ENCODE results near the gene IL5. TPM values are rescaled to one million over a fixed set of nuclear protein-coding genes. Genes with fewer than 3 reads are reported as not detected.
"Not testable (repeated sequence)": the region's sequence is repeated elsewhere in the genome, so short reads cannot be mapped to it uniquely, and the experiment has no call there.

IL5 gene
- total and polyA plus RNA-seq, 4 donors, result not detected

DNA sequence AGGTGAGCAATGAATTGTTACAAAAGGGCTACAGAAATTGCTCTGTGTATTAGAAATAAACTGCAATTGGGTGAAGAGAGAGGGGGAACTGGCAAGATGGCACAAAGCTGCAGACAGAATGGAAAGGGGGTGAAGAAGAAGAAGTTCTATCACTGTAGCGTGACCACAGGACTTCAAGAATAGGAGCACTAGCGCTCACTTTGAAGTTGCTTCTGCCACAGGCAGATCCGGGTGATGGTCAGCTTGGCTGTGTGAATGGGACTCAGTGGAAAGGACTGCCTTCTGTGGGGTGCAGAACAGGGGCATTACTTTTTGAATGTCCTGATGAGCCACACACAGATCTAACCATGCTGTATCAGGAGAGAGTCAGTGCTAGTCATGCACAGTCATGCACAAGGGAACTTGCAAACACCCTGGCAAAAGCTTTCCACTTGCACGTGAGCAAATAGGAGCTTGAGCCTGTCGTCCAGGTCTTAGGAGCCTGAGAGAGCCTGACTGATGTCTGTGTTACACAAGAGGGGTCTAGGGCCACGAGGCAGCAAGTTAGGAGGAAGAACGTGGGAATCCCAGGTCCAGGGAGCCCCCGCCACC lies 16.3 kb downstream of the IL5 start:
- DNase-seq (ENCODE audit: low spot score), result no peak
- Histone ChIP-seq H3K9me3 (ENCODE audit: control insufficient read depth in 4 of 4, low read length in 3 of 4) (no peaks in the 10 kb centered on the region), H3K9ac (ENCODE audit: low read depth in 1 of 2, low read length in 2 of 2) (no peak overlapping the region), H3K36me3 (ENCODE audit: control insufficient read depth in 4 of 4, insufficient read depth in 3 of 4, low read depth in 1 of 4, low read length in 3 of 4) (no peaks in the 10 kb centered on the region), H3K4me3 (ENCODE audit: low read depth in 1 of 3, low read length in 3 of 3) (no peak overlapping the region), H3K4me1 (ENCODE audit: control insufficient read depth in 4 of 4, insufficient read depth in 4 of 4, low read length in 3 of 4) (peaks cover 0 to 7% (median 0%) of the 10 kb centered on the region in 4 donors), H3K27me3 (ENCODE audit: control insufficient read depth in 4 of 4, insufficient read depth in 4 of 4, low read length in 3 of 4) (no peaks in the 10 kb centered on the region), H3K27ac (ENCODE audit: low read depth in 1 of 2, low read length in 2 of 2) (no peak overlapping the region)
- WGBS, result 68% methylated on average over 8 of the region's 8 CpGs
- TF ChIP-seq EGR1 (IDR thresholded peaks at IDR 0.05; ENCODE audit: low read depth in 2 of 2) (no peak), FOXA1 (IDR thresholded peaks at IDR 0.05) (no peak), TAF1 (conservative IDR thresholded peaks at IDR 0.05) (no peak)

DNA sequence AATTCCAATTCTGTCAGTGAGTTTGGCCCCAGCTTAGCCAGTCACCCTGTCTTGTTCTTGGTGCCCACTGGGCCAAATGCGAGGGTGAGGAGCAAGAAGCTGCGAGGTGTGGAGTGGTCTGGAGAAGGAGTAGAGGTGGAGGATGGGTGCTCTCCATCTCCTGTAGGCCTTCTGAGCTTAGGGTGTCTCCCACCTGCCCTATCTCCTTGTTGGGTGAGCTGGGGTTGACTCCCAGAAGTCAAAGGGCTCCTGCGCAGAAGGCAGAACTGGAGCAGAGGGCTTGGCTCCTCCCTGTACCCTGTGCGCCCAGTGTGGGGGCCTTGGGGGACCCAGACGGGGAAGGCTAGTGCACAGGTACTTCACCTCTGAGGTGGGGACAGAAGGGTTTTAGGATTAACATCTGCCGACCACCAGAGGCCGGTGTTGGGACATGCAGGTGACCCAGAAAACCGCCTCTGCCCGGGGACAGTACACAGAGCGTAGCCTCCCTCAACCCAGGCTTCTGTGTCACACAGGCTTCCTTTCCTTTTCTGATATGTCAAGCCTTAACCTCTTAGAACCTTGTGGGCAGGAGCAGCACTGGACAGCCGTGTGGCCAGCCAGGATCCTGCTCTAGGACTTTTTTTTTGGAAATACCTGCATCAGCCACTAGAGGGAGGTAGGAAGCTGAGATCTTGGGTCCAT lies 16.9 kb downstream of the IL5 start:
- peaks cover 0 to 7% (median 0%) of the 10 kb centered on the region in 4 donors for H3K4me1 ChIP-seq (ENCODE audit: control insufficient read depth in 4 of 4, insufficient read depth in 4 of 4, low read length in 3 of 4)
- no peak overlapping the region for H3K27ac ChIP-seq (ENCODE audit: low read depth in 1 of 2, low read length in 2 of 2)
- TF ChIP-seq HNF4A (conservative IDR thresholded peaks at IDR 0.05) (peak; percentile 20 to 55), NR2F2 (IDR thresholded peaks at IDR 0.05) (no peak), RXRA (IDR thresholded peaks at IDR 0.05) (no peak), RAD21 (IDR thresholded peaks at IDR 0.05) (peak; percentile 88 to 89)
- TF ChIP-seq, protein P1, sequence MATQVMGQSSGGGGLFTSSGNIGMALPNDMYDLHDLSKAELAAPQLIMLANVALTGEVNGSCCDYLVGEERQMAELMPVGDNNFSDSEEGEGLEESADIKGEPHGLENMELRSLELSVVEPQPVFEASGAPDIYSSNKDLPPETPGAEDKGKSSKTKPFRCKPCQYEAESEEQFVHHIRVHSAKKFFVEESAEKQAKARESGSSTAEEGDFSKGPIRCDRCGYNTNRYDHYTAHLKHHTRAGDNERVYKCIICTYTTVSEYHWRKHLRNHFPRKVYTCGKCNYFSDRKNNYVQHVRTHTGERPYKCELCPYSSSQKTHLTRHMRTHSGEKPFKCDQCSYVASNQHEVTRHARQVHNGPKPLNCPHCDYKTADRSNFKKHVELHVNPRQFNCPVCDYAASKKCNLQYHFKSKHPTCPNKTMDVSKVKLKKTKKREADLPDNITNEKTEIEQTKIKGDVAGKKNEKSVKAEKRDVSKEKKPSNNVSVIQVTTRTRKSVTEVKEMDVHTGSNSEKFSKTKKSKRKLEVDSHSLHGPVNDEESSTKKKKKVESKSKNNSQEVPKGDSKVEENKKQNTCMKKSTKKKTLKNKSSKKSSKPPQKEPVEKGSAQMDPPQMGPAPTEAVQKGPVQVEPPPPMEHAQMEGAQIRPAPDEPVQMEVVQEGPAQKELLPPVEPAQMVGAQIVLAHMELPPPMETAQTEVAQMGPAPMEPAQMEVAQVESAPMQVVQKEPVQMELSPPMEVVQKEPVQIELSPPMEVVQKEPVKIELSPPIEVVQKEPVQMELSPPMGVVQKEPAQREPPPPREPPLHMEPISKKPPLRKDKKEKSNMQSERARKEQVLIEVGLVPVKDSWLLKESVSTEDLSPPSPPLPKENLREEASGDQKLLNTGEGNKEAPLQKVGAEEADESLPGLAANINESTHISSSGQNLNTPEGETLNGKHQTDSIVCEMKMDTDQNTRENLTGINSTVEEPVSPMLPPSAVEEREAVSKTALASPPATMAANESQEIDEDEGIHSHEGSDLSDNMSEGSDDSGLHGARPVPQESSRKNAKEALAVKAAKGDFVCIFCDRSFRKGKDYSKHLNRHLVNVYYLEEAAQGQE (IDR thresholded peaks at IDR 0.05), result peak; percentile 87
- TF ChIP-seq, protein P2, sequence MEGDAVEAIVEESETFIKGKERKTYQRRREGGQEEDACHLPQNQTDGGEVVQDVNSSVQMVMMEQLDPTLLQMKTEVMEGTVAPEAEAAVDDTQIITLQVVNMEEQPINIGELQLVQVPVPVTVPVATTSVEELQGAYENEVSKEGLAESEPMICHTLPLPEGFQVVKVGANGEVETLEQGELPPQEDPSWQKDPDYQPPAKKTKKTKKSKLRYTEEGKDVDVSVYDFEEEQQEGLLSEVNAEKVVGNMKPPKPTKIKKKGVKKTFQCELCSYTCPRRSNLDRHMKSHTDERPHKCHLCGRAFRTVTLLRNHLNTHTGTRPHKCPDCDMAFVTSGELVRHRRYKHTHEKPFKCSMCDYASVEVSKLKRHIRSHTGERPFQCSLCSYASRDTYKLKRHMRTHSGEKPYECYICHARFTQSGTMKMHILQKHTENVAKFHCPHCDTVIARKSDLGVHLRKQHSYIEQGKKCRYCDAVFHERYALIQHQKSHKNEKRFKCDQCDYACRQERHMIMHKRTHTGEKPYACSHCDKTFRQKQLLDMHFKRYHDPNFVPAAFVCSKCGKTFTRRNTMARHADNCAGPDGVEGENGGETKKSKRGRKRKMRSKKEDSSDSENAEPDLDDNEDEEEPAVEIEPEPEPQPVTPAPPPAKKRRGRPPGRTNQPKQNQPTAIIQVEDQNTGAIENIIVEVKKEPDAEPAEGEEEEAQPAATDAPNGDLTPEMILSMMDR (IDR thresholded peaks at IDR 0.05; ENCODE audit: low read depth, low read length, missing input control), result peak; percentile 85
- H3K4me3 ChIP-seq (ENCODE audit: low read depth in 1 of 3, low read length in 3 of 3), result no peak overlapping the region
- peak; percentile 53 for DNase-seq (ENCODE audit: low spot score)
- no peaks in the 10 kb centered on the region for H3K9me3 ChIP-seq (ENCODE audit: control insufficient read depth in 4 of 4, low read length in 3 of 4)
- H3K9ac ChIP-seq (ENCODE audit: low read depth in 1 of 2, low read length in 2 of 2), result no peak overlapping the region
- 43% methylated on average over 11 of the region's 11 CpGs for WGBS
- H3K36me3 ChIP-seq (ENCODE audit: control insufficient read depth in 4 of 4, insufficient read depth in 3 of 4, low read depth in 1 of 4, low read length in 3 of 4), result no peaks in the 10 kb centered on the region
- no peaks in the 10 kb centered on the region for H3K27me3 ChIP-seq (ENCODE audit: control insufficient read depth in 4 of 4, insufficient read depth in 4 of 4, low read length in 3 of 4)

DNA sequence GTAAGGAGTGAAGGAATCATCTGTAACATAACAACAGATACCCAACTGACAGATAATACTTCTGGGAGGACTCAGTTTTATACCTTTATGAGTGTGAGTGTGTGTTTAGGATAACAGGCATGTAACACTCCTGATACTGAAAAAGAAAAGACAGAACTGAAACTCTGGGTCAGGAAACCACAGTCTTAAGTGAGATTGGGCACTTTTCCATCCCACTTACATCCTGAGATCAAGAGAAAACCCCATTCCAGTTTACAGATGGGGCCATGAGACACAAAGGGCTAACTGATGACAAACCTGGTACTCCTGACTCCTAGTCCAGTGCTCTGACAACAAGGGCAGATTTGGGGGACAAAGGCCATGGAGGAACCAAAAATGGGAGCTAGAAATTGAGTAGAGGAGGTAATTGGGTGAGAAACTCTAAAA lies 18.0 kb downstream of the IL5 start:
- H3K9me3 ChIP-seq (ENCODE audit: control insufficient read depth in 4 of 4, low read length in 3 of 4), result no peaks in the 10 kb centered on the region
- H3K36me3 ChIP-seq (ENCODE audit: control insufficient read depth in 4 of 4, insufficient read depth in 3 of 4, low read depth in 1 of 4, low read length in 3 of 4), result no peaks in the 10 kb centered on the region
- H3K27me3 ChIP-seq (ENCODE audit: control insufficient read depth in 4 of 4, insufficient read depth in 4 of 4, low read length in 3 of 4), result no peaks in the 10 kb centered on the region
- H3K4me3 ChIP-seq (ENCODE audit: low read depth in 1 of 3, low read length in 3 of 3), result no peak overlapping the region
- H3K4me1 ChIP-seq (ENCODE audit: control insufficient read depth in 4 of 4, insufficient read depth in 4 of 4, low read length in 3 of 4), result peaks cover 0 to 7% (median 0%) of the 10 kb centered on the region in 4 donors
- no peak for TF ChIP-seq YY1 (IDR thresholded peaks at IDR 0.05)
- no peak for TF ChIP-seq EGR1 (IDR thresholded peaks at IDR 0.05; ENCODE audit: low read depth in 2 of 2)
- TF ChIP-seq SP1 (IDR thresholded peaks at IDR 0.05), result no peak
- TF ChIP-seq, protein P2 (IDR thresholded peaks at IDR 0.05; ENCODE audit: low read depth, low read length, missing input control), result no peak
- TF ChIP-seq NR2F2 (IDR thresholded peaks at IDR 0.05), result no peak
- no peak for TF ChIP-seq RAD21 (IDR thresholded peaks at IDR 0.05)
- no peak for TF ChIP-seq RXRA (IDR thresholded peaks at IDR 0.05)
- no peak for DNase-seq (ENCODE audit: low spot score)
- H3K9ac ChIP-seq (ENCODE audit: low read depth in 1 of 2, low read length in 2 of 2), result no peak overlapping the region
- no peak overlapping the region for H3K27ac ChIP-seq (ENCODE audit: low read depth in 1 of 2, low read length in 2 of 2)

DNA sequence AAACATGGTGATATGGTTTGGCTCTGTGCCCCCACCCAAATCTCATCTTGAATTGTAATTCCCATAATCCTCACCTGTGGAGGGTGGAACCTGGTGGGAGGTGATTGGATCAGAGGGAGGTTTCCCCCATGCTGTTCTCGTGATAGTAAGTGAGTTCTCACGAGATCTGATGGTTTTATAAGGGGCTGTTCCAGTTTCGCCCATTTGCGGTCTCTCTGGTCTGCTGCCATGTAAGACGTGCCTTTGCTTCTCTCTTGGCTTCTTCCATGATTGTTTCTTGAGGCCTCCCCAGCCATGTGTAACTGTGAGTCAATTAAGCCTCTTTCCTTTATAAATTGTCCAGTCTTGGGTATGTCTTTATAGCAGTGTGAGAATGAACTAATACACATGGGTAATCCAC lies 18.4 kb downstream of the IL5 start:
- not testable (repeated sequence) for H3K4me3 ChIP-seq (ENCODE audit: low read depth in 1 of 3, low read length in 3 of 3); H3K27me3 ChIP-seq (ENCODE audit: control insufficient read depth in 4 of 4, insufficient read depth in 4 of 4, low read length in 3 of 4); DNase-seq (ENCODE audit: low spot score); H3K9me3 ChIP-seq (ENCODE audit: control insufficient read depth in 4 of 4, low read length in 3 of 4); H3K36me3 ChIP-seq (ENCODE audit: control insufficient read depth in 4 of 4, insufficient read depth in 3 of 4, low read depth in 1 of 4, low read length in 3 of 4); H3K9ac ChIP-seq (ENCODE audit: low read depth in 1 of 2, low read length in 2 of 2); H3K27ac ChIP-seq (ENCODE audit: low read depth in 1 of 2, low read length in 2 of 2); H3K4me1 ChIP-seq (ENCODE audit: control insufficient read depth in 4 of 4, insufficient read depth in 4 of 4, low read length in 3 of 4)
- 91% methylated on average over 5 of the region's 5 CpGs for WGBS
